HG03378 (cell line): Measurements from ENCODE around the gene ANKUB1.
"Not testable (repeated sequence)": the region's sequence is repeated elsewhere in the genome, so short reads cannot be mapped to it uniquely, and the experiment has no call there.

ENCODE experiments used
- ATAC-seq: cut with Tn5 transposase; IDR thresholded peaks from one replicate; pipeline ENCODE4 v1.9.1; 2021; ENCODE audit warnings: mild to moderate bottlenecking, moderate library complexity; ENCODE audit not compliant: unreplicated experiment

Gene ANKUB1

GRCh38 chr3:149792452-149793270 is at the start of gene ANKUB1:
Gene ANKUB1, minus strand, starts transcription at chr3:149792554. Its CDS starts 188 bp downstream, at chr3:149792366.
- ATAC-seq, result no peak

GRCh38 chr3:149839896-149840295 is 47.5 kb upstream of the ANKUB1 start:
- no peak for ATAC-seq

GRCh38 chr3:149839469-149839868 is 47.1 kb upstream of the ANKUB1 start:
- not testable (repeated sequence) for ATAC-seq

- not testable (repeated sequence) for ATAC-seq
Measured at GRCh38 chr3:149838491-149838890, 46.1 kb upstream of the ANKUB1 start.

- ATAC-seq, result no peak
Measured at GRCh38 chr3:149833241-149833640, 40.9 kb upstream of the ANKUB1 start.

- ATAC-seq, result no peak
Measured at GRCh38 chr3:149832086-149832485, 39.7 kb upstream of the ANKUB1 start.

GRCh38 chr3:149831321-149831720 is 39.0 kb upstream of the ANKUB1 start:
- ATAC-seq, result no peak

- ATAC-seq, result no peak
Measured at GRCh38 chr3:149830902-149831301, 38.5 kb upstream of the ANKUB1 start.

- ATAC-seq, result not testable (repeated sequence)
Measured at GRCh38 chr3:149829631-149830030, 37.3 kb upstream of the ANKUB1 start.

GRCh38 chr3:149828390-149828789 is 36.0 kb upstream of the ANKUB1 start:
- ATAC-seq, result no peak

- no peak for ATAC-seq
Measured at GRCh38 chr3:149826636-149827035, 34.3 kb upstream of the ANKUB1 start.

GRCh38 chr3:149820183-149820582 is 27.8 kb upstream of the ANKUB1 start:
- no peak for ATAC-seq

- no peak for ATAC-seq
Measured at GRCh38 chr3:149819432-149819831, 27.1 kb upstream of the ANKUB1 start.

- ATAC-seq, result no peak
Measured at GRCh38 chr3:149816986-149817385, 24.6 kb upstream of the ANKUB1 start.

GRCh38 chr3:149816311-149816710 is 24.0 kb upstream of the ANKUB1 start:
- ATAC-seq, result no peak

GRCh38 chr3:149815728-149816127 is 23.4 kb upstream of the ANKUB1 start:
- no peak for ATAC-seq

- ATAC-seq, result no peak
Measured at GRCh38 chr3:149815321-149815720, 23.0 kb upstream of the ANKUB1 start.

GRCh38 chr3:149813367-149814281 is 21.3 kb upstream of the ANKUB1 start:
- ATAC-seq, result peak; percentile 12

- peak; percentile 86 for ATAC-seq
Measured at GRCh38 chr3:149812606-149813366, 20.4 kb upstream of the ANKUB1 start, which contains the start of gene RNF13. Gene RNF13, plus strand, starts transcription at chr3:149813215. Its CDS starts 32,812 bp downstream, at chr3:149846027.

- ATAC-seq, result no peak
Measured at GRCh38 chr3:149812165-149812605, 19.8 kb upstream of the ANKUB1 start.

- no peak for ATAC-seq
Measured at GRCh38 chr3:149810846-149811245, 18.5 kb upstream of the ANKUB1 start.
